ENCODE measurements around the gene THSD7B. TPM values are rescaled to one million over a fixed set of nuclear protein-coding genes. Genes with fewer than 3 reads are reported as not detected.

The THSD7B gene
- total RNA-seq, 1 donor from 2014 or later: not detected

DNA sequence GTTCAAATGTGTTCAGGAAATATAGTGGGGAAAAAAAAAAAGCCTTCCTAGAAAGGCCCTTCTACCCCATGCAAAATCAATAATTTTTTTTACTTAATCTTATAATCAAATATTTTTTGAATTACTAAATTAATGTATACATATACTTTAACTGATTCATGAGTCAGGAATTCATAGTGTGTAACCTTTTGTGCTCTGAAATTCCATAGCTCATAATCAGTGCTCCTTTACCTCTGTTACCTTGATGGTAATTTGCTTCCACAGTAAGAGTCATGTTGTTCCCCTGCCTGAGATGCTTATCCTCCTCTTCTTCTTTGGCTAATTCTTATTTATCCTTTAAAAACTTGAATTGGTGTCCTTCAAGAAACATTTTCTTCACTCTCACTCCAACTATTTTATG, 414.2 kb downstream of the THSD7B start:
- H3K36me3 Mint-ChIP-seq (ENCODE audit: low read depth): no peaks in the 10 kb centered on the region
- H3K27ac Mint-ChIP-seq: no peak overlapping the region
- no peaks in the 10 kb centered on the region for H3K9me3 Mint-ChIP-seq

DNA sequence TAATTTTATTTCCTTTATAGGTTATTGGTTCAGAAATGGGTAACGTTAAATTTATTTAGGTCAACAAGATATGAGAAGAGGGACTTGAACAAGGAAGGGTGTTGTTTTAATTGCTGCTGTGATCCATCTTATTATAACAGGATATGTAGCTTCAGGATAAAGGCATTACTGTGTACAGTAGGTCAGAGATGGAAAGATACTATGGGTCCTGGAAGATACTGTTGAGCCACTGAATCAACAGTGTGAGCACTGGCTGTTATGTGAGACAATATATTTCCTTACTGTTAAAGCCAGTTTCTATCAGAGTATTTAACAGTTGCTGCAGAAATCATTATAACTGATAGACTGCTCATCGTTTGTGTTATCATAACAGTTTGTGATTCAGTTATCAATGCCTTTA, 414.7 kb downstream of the THSD7B start:
- Mint-ChIP-seq H3K27ac (no peak overlapping the region), H3K36me3 (ENCODE audit: low read depth) (no peaks in the 10 kb centered on the region), H3K27me3 (no peaks in the 10 kb centered on the region), H3K9me3 (no peaks in the 10 kb centered on the region), H3K4me1 (no peaks in the 10 kb centered on the region), H3K4me3 (no peak overlapping the region)
- ChIA-PET CTCF (no interaction called here), POLR2A (no interaction called here)
- no peak for DNase-seq
- intact Hi-C loops (cut with micrococcal nuclease): no loop called here
- TF ChIP-seq, protein P1, sequence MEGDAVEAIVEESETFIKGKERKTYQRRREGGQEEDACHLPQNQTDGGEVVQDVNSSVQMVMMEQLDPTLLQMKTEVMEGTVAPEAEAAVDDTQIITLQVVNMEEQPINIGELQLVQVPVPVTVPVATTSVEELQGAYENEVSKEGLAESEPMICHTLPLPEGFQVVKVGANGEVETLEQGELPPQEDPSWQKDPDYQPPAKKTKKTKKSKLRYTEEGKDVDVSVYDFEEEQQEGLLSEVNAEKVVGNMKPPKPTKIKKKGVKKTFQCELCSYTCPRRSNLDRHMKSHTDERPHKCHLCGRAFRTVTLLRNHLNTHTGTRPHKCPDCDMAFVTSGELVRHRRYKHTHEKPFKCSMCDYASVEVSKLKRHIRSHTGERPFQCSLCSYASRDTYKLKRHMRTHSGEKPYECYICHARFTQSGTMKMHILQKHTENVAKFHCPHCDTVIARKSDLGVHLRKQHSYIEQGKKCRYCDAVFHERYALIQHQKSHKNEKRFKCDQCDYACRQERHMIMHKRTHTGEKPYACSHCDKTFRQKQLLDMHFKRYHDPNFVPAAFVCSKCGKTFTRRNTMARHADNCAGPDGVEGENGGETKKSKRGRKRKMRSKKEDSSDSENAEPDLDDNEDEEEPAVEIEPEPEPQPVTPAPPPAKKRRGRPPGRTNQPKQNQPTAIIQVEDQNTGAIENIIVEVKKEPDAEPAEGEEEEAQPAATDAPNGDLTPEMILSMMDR (IDR thresholded peaks at IDR 0.05): no peak
- no peak for ATAC-seq (ENCODE audit: low read depth)

More for the DNA sequence above, 414.2 kb downstream of the THSD7B start:
- CTCF ChIA-PET: no interaction called here
- intact Hi-C loops (cut with micrococcal nuclease): no loop called here
- no peak for DNase-seq
- Mint-ChIP-seq H3K4me3 (no peak overlapping the region), H3K4me1 (no peaks in the 10 kb centered on the region), H3K27me3 (no peaks in the 10 kb centered on the region)
- TF ChIP-seq, protein P1 (IDR thresholded peaks at IDR 0.05): no peak
- no peak for ATAC-seq (ENCODE audit: low read depth)
- POLR2A ChIA-PET: no interaction called here

DNA sequence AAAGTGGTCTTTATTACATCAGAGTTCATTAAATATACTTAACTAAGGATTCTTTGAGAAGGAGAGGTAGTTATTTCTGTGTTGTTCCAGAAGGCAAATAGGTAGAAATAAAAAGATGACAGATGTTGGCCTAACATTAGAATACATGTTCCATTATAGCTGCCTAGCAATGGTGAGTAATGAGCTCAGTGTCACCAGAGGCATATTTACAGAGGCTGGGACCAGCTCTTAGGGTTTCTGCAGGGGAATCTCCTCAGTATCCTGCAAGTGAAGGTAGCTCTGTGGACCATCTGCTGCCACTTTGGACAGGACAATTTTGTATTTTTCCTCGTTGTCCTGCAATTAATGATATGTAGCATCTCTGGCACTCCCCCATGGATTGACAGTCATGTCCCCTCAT, 416.0 kb downstream of the THSD7B start:
- peaks cover 7% of the 10 kb centered on the region for H3K9me3 Mint-ChIP-seq
- TF ChIP-seq, protein P1 (IDR thresholded peaks at IDR 0.05): no peak
- no peaks in the 10 kb centered on the region for H3K27me3 Mint-ChIP-seq
- intact Hi-C loops (cut with micrococcal nuclease): no loop called here
- ChIA-PET POLR2A (no interaction called here), CTCF (no interaction called here)
- no peaks in the 10 kb centered on the region for H3K4me1 Mint-ChIP-seq
- no peak overlapping the region for H3K27ac Mint-ChIP-seq
- H3K36me3 Mint-ChIP-seq (ENCODE audit: low read depth): no peaks in the 10 kb centered on the region
- H3K4me3 Mint-ChIP-seq: no peak overlapping the region
- ATAC-seq (ENCODE audit: low read depth) (no peak), DNase-seq (no peak)

DNA sequence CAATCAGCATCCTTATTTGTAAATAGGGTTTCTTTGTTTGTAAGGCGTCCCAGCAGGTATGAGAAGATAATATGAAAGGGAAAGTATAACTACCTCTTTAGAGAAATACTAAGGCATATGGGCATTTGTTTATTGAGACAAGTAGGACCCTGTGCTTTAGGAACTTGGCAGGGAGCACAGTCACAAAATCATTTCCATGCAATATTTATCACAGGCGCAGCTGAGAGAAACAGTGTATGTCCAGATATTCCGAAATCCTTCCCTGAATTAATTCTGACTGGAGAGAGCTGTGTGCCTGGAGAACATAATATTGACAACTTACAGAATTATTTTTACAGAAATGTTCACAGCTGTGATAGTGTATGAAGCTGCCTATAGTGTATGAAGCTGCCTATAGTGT, 416.7 kb downstream of the THSD7B start:
- Mint-ChIP-seq H3K4me1 (no peaks in the 10 kb centered on the region), H3K36me3 (ENCODE audit: low read depth) (no peaks in the 10 kb centered on the region), H3K4me3 (no peak overlapping the region), H3K27ac (no peak overlapping the region), H3K9me3 (peaks cover 7% of the 10 kb centered on the region), H3K27me3 (no peaks in the 10 kb centered on the region)
- DNase-seq (no peak), ATAC-seq (ENCODE audit: low read depth) (no peak)
- intact Hi-C loops (cut with micrococcal nuclease): no loop called here
- ChIA-PET CTCF (no interaction called here), POLR2A (no interaction called here)
- TF ChIP-seq, protein P1 (IDR thresholded peaks at IDR 0.05): no peak

DNA sequence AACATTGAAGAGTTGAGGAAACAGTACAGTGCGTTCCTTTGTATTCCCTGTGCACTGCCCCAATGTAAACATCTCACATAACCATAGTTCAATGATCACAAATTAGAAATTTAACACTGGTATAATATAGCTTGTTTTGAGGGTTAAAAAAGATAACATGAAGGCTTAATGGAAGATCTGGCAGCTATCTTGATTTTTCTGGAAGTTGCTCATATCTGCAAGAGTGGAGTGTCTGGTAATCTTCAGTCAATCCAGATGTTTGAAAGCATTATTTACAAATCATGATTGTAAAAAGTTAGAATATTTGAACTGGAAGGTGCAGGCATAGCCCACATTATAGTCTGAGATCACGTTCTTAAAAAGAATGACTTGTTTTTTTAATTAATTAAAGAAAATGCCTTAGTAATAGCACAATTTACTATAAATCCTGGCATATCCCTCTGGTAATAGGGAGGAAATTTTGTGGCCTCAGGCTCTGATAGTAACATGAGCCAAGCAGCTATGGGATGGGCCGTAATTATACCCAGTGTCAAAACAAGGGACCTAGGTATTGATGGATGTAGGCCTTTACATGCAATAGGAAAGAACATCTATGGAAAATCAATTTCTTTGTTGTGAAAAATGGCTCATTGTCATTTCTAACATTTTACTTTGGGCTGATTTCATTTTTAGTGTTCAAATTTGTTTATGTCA, 418.0 kb downstream of the THSD7B start:
- Mint-ChIP-seq H3K9me3 (peaks cover 7% of the 10 kb centered on the region), H3K4me1 (no peaks in the 10 kb centered on the region), H3K36me3 (ENCODE audit: low read depth) (no peaks in the 10 kb centered on the region), H3K27me3 (no peaks in the 10 kb centered on the region), H3K4me3 (no peak overlapping the region), H3K27ac (no peak overlapping the region)
- CTCF ChIA-PET: no interaction called here
- ATAC-seq (ENCODE audit: low read depth) (no peak), DNase-seq (no peak)
- POLR2A ChIA-PET: no interaction called here
- intact Hi-C loops (cut with micrococcal nuclease): no loop called here
- TF ChIP-seq, protein P1 (IDR thresholded peaks at IDR 0.05): no peak
